ENCODE measurements around the gene STX17. TPM values are rescaled to one million over a fixed set of nuclear protein-coding genes. Genes with fewer than 3 reads are reported as not detected.

STX17 gene
- total RNA-seq, 1 experiment from 2014 or later = 19.5 TPM

GRCh38 chr9:99905833-99906402 lies 536 bp upstream of the STX17 start:
- no peak for DNase-seq (ENCODE audit: extremely low read depth, low read depth)

GRCh38 chr9:99907208-99907532 lies 716 bp downstream of the STX17 start:
- DNase-seq (ENCODE audit: extremely low read depth, low read depth) = peak; percentile 16

- no peak for DNase-seq (ENCODE audit: extremely low read depth, low read depth)
Measured at GRCh38 chr9:99911600-99911999, 5.1 kb downstream of the STX17 start.

GRCh38 chr9:99916650-99917049 lies 10.2 kb downstream of the STX17 start:
- no peak for DNase-seq (ENCODE audit: extremely low read depth, low read depth)

- DNase-seq (ENCODE audit: extremely low read depth, low read depth) = no peak
Measured at GRCh38 chr9:99918134-99918533, 11.7 kb downstream of the STX17 start.

- no peak for DNase-seq (ENCODE audit: extremely low read depth, low read depth)
Measured at GRCh38 chr9:99919930-99920329, 13.5 kb downstream of the STX17 start.

GRCh38 chr9:99921875-99922710 lies 15.6 kb downstream of the STX17 start:
- DNase-seq (ENCODE audit: extremely low read depth, low read depth) = no peak

GRCh38 chr9:99922711-99923030 lies 16.2 kb downstream of the STX17 start:
- DNase-seq (ENCODE audit: extremely low read depth, low read depth) = no peak

- DNase-seq (ENCODE audit: extremely low read depth, low read depth) = no peak
Measured at GRCh38 chr9:99925541-99925940, 19.1 kb downstream of the STX17 start.

- no peak for DNase-seq (ENCODE audit: extremely low read depth, low read depth)
Measured at GRCh38 chr9:99929652-99930051, 23.2 kb downstream of the STX17 start.

- DNase-seq (ENCODE audit: extremely low read depth, low read depth) = no peak
Measured at GRCh38 chr9:99931155-99931840, 24.8 kb downstream of the STX17 start.

- no peak for DNase-seq (ENCODE audit: extremely low read depth, low read depth)
Measured at GRCh38 chr9:99936947-99937587, 30.6 kb downstream of the STX17 start.

- peak; percentile 3 for DNase-seq (ENCODE audit: extremely low read depth, low read depth)
Measured at GRCh38 chr9:99947395-99947794, 40.9 kb downstream of the STX17 start.

GRCh38 chr9:99948482-99948881 lies 42.0 kb downstream of the STX17 start:
- DNase-seq (ENCODE audit: extremely low read depth, low read depth) = no peak

- no peak for DNase-seq (ENCODE audit: extremely low read depth, low read depth)
Measured at GRCh38 chr9:99948896-99949295, 42.4 kb downstream of the STX17 start.

GRCh38 chr9:99953861-99954507 lies 47.5 kb downstream of the STX17 start:
- DNase-seq (ENCODE audit: extremely low read depth, low read depth) = no peak

- DNase-seq (ENCODE audit: extremely low read depth, low read depth) = no peak
Measured at GRCh38 chr9:99954819-99955218, 48.4 kb downstream of the STX17 start.

GRCh38 chr9:99955606-99956005 lies 49.2 kb downstream of the STX17 start:
- no peak for DNase-seq (ENCODE audit: extremely low read depth, low read depth)

GRCh38 chr9:99962680-99963261 lies 56.3 kb downstream of the STX17 start:
- DNase-seq (ENCODE audit: extremely low read depth, low read depth) = no peak

GRCh38 chr9:99964336-99964735 lies 57.9 kb downstream of the STX17 start:
- no peak for DNase-seq (ENCODE audit: extremely low read depth, low read depth)

- DNase-seq (ENCODE audit: extremely low read depth, low read depth) = no peak
Measured at GRCh38 chr9:99966001-99966400, 59.5 kb downstream of the STX17 start.
